ENCODE results near the gene UBE2B. TPM values are rescaled to one million over a fixed set of nuclear protein-coding genes. Genes with fewer than 3 reads are reported as not detected.

The UBE2B gene
- total RNA-seq, 1 donor from 2014 or later: 63.0 TPM

DNA sequence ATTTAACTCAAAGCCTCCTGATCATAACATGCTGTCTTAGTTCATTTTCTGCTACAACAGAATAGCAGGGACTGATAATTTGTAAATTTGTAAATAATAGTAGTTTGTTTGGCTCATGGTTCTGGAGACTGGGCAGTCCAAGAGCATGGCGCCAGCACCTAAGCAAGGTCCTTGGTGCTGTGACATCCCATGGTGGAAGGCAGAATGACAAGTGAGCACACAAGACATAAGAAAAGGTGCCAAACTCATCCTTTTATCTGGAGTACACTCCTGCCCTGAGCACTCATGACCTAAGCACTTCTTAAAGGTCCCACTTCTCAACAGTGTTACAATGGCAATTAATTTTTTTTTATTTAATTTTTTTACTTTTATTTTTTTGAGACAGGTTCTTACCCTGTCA, 16.1 kb downstream of the UBE2B start:
- H3K27ac Mint-ChIP-seq (ENCODE audit: unreplicated experiment): no peak overlapping the region
- H3K4me1 Mint-ChIP-seq (ENCODE audit: unreplicated experiment): no peaks in the 10 kb centered on the region
- H3K4me3 Mint-ChIP-seq (ENCODE audit: unreplicated experiment): peak overlapping the region; percentile 59
- no peaks in the 10 kb centered on the region for H3K27me3 Mint-ChIP-seq (ENCODE audit: unreplicated experiment)
- no peaks in the 10 kb centered on the region for H3K9me3 Mint-ChIP-seq (ENCODE audit: unreplicated experiment)
- DNase-seq (ENCODE audit: low spot score): no peak
- TF ChIP-seq, protein P1, sequence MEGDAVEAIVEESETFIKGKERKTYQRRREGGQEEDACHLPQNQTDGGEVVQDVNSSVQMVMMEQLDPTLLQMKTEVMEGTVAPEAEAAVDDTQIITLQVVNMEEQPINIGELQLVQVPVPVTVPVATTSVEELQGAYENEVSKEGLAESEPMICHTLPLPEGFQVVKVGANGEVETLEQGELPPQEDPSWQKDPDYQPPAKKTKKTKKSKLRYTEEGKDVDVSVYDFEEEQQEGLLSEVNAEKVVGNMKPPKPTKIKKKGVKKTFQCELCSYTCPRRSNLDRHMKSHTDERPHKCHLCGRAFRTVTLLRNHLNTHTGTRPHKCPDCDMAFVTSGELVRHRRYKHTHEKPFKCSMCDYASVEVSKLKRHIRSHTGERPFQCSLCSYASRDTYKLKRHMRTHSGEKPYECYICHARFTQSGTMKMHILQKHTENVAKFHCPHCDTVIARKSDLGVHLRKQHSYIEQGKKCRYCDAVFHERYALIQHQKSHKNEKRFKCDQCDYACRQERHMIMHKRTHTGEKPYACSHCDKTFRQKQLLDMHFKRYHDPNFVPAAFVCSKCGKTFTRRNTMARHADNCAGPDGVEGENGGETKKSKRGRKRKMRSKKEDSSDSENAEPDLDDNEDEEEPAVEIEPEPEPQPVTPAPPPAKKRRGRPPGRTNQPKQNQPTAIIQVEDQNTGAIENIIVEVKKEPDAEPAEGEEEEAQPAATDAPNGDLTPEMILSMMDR (IDR thresholded peaks at IDR 0.05; ENCODE audit: unreplicated experiment): no peak
- peaks cover 32% of the 10 kb centered on the region for H3K36me3 Mint-ChIP-seq (ENCODE audit: low read depth, unreplicated experiment)

DNA sequence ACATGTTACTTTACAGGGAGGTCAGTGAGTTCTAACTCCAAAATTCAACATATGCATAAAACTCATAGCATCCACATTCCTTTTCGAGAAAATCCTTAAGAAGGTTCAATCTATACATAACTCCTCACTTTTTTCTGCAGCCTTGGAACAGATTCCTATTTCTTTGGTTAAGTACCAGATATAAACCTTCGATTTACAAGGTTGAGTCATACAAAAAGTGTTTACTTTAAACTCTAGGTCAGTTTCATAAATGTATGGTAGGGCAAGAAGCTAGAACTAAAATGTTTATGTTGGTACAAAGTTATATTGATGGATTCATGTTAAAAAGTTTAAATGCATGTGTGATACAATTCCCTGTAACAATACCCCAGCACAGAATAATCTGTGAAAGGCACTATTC, 20.9 kb downstream of the UBE2B start:
- H3K27me3 Mint-ChIP-seq (ENCODE audit: unreplicated experiment): peaks cover under 1% of the 10 kb centered on the region
- no peaks in the 10 kb centered on the region for H3K4me1 Mint-ChIP-seq (ENCODE audit: unreplicated experiment)
- H3K9me3 Mint-ChIP-seq (ENCODE audit: unreplicated experiment): no peaks in the 10 kb centered on the region
- no peak overlapping the region for H3K4me3 Mint-ChIP-seq (ENCODE audit: unreplicated experiment)
- no peak for DNase-seq (ENCODE audit: low spot score)
- peaks cover 29% of the 10 kb centered on the region for H3K36me3 Mint-ChIP-seq (ENCODE audit: low read depth, unreplicated experiment)
- TF ChIP-seq, protein P1 (IDR thresholded peaks at IDR 0.05; ENCODE audit: unreplicated experiment): no peak
- no peak overlapping the region for H3K27ac Mint-ChIP-seq (ENCODE audit: unreplicated experiment)

DNA sequence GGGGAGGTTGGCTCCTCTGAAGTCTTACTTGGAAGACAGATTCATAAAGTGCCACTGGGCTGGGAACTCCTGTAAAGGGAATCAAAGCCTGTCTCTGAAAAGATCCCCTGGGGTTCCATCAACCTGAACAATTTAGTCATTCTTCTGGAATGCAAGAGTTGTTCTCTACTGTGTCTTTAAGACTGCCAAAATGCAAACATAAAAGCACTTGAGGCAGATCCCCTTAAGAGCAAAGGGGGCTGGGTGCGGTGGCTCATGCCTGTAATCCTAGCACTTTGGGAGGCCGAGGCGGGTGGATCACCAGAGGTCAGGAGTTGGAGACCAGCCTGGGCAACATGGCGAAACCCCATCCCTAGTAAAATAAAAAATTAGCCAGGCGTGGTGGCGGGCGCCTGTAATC, 23.6 kb downstream of the UBE2B start:
- Mint-ChIP-seq H3K36me3 (ENCODE audit: low read depth, unreplicated experiment) (peaks cover 17% of the 10 kb centered on the region), H3K9me3 (ENCODE audit: unreplicated experiment) (no peaks in the 10 kb centered on the region), H3K27ac (ENCODE audit: unreplicated experiment) (no peak overlapping the region), H3K4me1 (ENCODE audit: unreplicated experiment) (no peaks in the 10 kb centered on the region), H3K4me3 (ENCODE audit: unreplicated experiment) (no peak overlapping the region), H3K27me3 (ENCODE audit: unreplicated experiment) (peaks cover 1% of the 10 kb centered on the region)
- DNase-seq (ENCODE audit: low spot score): no peak
- TF ChIP-seq, protein P1 (IDR thresholded peaks at IDR 0.05; ENCODE audit: unreplicated experiment): no peak

DNA sequence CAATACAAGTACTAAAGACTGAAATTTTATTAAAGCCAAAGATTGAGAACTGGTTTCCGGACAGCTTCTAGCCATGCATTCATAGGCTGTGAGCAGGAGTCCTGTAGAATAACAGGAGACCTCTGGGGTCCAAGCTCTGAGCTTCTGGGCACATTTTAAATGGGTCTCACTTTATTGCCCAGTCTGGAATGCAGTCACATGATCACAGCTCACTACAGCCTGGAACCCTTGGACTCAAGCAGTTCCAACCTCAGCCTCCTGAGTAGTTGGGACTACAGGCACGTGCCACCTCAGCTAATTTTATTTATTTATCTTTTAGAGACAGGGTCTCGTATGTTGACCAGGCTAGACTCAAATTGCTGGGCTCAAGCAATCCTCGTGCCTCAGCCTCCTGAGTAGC, 24.9 kb downstream of the UBE2B start:
- TF ChIP-seq, protein P1 (IDR thresholded peaks at IDR 0.05; ENCODE audit: unreplicated experiment): no peak
- Mint-ChIP-seq H3K36me3 (ENCODE audit: low read depth, unreplicated experiment) (peaks cover 15% of the 10 kb centered on the region), H3K27me3 (ENCODE audit: unreplicated experiment) (peaks cover 1% of the 10 kb centered on the region), H3K27ac (ENCODE audit: unreplicated experiment) (no peak overlapping the region), H3K9me3 (ENCODE audit: unreplicated experiment) (no peaks in the 10 kb centered on the region), H3K4me3 (ENCODE audit: unreplicated experiment) (no peak overlapping the region), H3K4me1 (ENCODE audit: unreplicated experiment) (no peaks in the 10 kb centered on the region)
- no peak for DNase-seq (ENCODE audit: low spot score)

DNA sequence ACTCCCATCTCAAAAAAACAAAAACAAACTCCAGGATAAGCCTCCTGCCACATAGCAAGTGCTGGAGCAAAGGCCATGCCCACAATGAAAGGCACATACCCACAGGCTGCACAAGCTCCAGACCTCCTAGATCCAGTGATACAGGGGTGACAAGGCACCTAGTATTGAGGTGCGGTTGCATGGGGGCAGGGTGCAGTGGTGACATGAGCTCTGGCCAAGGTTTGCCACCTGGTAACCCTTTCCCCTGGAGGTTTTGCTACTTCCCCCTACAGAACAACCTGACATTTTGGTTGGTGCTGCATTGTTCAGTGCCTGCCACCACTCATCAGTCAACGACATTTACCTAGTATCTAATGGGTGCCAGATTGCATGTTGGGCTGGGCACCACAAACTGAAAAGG, 25.8 kb downstream of the UBE2B start:
- peaks cover 1% of the 10 kb centered on the region for H3K27me3 Mint-ChIP-seq (ENCODE audit: unreplicated experiment)
- no peaks in the 10 kb centered on the region for H3K4me1 Mint-ChIP-seq (ENCODE audit: unreplicated experiment)
- no peak overlapping the region for H3K4me3 Mint-ChIP-seq (ENCODE audit: unreplicated experiment)
- peak overlapping the region; percentile 27 for H3K27ac Mint-ChIP-seq (ENCODE audit: unreplicated experiment)
- DNase-seq (ENCODE audit: low spot score): no peak
- peaks cover 15% of the 10 kb centered on the region for H3K36me3 Mint-ChIP-seq (ENCODE audit: low read depth, unreplicated experiment)
- H3K9me3 Mint-ChIP-seq (ENCODE audit: unreplicated experiment): no peaks in the 10 kb centered on the region
- TF ChIP-seq, protein P1 (IDR thresholded peaks at IDR 0.05; ENCODE audit: unreplicated experiment): no peak

Measured in endothelial cell (in vitro differentiated cells).